HPDE6-E6E7 (cell line): Measurements from ENCODE around the gene MEF2A.
A peak's percentile ranks its signal among the peaks of the same experiment; 100 is the strongest.
"Not testable (repeated sequence)": the region's sequence is repeated elsewhere in the genome, so short reads cannot be mapped to it uniquely, and the experiment has no call there.

Experiments
- DNase-seq: peaks from one replicate; pipeline ENCODE4 v3.0.0; 2011; ENCODE audit warnings: missing footprints; ENCODE audit errors: extremely low spot score

The MEF2A gene

DNA sequence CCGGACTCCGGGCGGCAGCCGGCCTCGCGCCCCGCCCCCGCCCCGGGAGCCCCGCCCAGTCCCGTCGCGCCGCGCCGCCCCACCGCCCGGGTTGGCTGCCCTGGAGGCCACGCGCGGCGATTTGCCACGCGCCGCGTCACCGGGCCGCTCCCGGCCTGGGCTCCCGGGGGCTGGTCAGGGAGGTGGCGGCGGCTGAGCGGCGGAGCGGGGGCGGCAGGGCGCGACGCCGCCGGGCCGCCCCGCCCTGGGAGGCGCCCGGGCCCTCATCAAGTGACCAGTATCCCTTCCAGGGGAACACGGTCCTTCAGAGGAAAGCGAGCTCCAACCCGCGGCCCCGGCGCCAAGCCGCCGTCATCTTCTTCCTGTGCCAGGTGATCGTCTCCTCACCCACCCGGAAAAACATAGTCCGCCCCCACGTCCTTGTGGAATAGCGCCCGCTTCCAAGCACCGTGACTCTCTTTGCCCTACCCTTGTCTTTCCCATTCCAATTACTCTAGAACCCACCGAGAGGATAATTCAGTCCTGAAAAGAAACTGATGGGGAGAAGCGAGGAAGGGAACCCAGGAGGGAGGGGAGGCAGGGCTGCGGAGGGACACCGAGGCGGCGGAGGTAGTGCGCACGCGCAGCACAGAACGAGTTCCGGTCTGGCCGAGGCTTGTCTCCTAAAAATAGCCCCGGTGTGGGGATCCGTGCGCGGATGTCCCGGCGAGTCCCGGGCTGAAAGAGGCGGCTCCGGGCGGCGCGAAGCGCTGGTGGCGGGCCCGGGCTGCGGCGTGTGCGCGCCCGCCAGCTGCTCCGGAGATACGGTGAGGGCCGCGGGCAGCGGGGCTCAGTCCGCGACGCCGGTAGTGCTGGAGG, at the start of gene MEF2A:
MEF2A (plus strand) TSS at position 686 of the 858 bp plus-strand sequence. CDS start 67,136 bp downstream, outside the sequence.
- peak; percentile 94 for DNase-seq

DNA sequence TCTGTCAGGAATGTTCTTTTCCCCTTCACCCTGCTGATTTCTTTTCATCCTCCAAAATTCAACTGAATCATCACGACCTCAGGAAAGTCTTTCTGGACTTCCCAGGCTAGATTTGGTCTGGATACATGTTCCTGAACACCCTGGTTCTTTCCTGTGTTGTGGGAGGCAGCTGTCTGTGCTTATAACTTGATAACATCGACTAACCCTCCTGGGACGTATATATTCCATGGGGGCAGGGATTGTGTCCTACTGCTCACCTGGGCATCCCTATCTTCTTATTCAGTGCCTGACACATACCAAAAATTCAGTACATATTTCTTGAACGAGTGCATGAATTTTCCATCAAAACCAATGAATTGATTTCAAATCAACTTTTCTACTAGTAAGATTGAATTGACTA, 47.6 kb upstream of the MEF2A start:
- no peak for DNase-seq

- DNase-seq, result not testable (repeated sequence)
Observed at GRCh38 chr15:99519366-99519765, 46.4 kb upstream of the MEF2A start.

DNA sequence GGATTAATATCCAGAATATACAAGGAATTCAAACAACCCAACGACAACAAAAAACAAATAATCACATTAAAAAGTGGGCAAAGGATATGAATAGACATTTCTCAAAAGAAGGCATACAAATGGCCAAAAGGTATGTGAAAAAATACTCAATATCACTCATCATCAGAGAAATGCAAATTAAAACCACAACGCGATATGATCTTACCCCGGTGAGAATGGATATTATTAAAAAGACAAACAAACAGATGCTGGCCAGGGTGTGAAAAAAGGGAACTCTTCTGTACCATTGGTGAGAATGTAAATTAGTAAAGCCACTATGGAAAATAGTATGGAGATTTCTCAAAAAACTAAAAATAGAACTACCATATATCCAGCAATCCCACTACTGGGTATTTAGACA, 43.5 kb upstream of the MEF2A start:
- DNase-seq, result no peak

- no peak for DNase-seq
Observed at GRCh38 chr15:99526176-99526575, 39.6 kb upstream of the MEF2A start.

- no peak for DNase-seq
Observed at GRCh38 chr15:99526671-99527070, 39.1 kb upstream of the MEF2A start.

- no peak for DNase-seq
Observed at GRCh38 chr15:99536422-99537040, 29.3 kb upstream of the MEF2A start.

- DNase-seq, result no peak
Observed at GRCh38 chr15:99537344-99537743, 28.4 kb upstream of the MEF2A start.

GRCh38 chr15:99538261-99538660, 27.5 kb upstream of the MEF2A start:
- no peak for DNase-seq

DNA sequence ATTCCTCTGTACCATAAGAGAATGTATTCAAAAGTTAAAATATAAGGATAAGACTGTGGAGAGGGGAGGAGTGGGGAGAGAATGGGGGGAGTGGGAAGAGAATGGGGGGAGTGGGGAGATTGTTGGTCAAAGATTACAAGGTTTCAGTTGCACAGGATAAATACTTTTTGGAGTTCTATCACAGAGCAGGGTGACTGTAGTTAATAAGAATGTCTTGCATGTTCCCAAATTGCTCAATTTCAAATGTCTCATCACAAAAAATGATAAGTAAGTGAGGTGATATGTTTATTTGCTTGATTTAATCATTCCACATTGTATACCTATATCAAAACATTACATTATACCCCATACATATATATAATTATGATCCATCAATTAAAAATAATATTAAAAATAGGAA, 23.0 kb upstream of the MEF2A start:
- no peak for DNase-seq

GRCh38 chr15:99545605-99546004, 20.2 kb upstream of the MEF2A start:
- DNase-seq, result no peak

DNA sequence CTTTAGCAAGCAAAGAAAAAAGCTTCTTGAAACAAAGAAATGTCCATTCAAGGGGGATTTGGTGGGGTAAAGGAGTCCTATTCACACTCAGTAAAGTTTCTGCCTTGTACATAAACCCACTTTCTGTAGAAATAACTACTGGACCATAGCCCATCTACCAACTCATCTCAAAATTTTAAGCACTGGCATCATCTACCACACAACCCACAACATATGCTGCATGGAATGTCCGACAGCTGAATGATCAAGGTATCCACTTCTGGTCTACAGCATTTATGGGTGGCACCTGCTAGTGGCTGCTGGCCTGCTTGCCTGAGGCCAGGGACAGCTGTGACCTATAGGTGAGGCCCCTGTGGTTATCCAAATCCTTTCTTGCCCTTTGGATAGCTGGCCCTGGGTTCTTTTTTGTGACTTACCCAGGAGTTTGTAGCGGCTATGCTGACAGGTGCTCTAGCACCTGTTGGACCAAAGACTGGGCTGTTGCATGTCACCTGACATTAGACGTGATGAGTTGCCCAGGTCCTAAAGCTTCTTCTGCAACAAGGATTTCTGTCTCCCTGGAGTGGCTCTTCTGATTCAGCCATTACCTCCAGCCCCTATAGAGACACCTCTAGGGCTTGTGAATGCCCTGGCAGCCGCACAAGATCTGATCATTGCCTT, 19.2 kb upstream of the MEF2A start:
- no peak for DNase-seq

DNA sequence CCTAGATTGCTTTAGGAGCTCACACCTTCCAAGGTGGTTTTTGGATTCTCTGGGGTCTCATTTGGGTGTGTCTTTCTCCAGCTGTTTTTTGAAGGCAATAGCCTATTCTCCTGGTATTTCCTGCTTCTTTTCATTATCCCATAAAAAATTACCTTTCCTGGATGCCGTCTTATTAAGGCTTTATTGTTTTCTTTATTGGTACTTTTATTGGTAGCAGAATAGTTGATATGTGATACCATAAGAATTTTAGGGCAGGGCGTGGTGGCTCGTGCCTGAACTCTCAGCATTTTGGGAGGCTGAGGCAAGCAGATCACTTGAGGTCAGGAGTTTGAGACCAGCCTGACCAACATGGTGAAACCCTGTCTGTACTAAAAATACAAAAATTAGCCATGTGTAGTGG, 18.3 kb upstream of the MEF2A start:
- no peak for DNase-seq

- no peak for DNase-seq
Observed at GRCh38 chr15:99550077-99550476, 15.7 kb upstream of the MEF2A start.

GRCh38 chr15:99552111-99552510, 13.7 kb upstream of the MEF2A start:
- no peak for DNase-seq

DNA sequence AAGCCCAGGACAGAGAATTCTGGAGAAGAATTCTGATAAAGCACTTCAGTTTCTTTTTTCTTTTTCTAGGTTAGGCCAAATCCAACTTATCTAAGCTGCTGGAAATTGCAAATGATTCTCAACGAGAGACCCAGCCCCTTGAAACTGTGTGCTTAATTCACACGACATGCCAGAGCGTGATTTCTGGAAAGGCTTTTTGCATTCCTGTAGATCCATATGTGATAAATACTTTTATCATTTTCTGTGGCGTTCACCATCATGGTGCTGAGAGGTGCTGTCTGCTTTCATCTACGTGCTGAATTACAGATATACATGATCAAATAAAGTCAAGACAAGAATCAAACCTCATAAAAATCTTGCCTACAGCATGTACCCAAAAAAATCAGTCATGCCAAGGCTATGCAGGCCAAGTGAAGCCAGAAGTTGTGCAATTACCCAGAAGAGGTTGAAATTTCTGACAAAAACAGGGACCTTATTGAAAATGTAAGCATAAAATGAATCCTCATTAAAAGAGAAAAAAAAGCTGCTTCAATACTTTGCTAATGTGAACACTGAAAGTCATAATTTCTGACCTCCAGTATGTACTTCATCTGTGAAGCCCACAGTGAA, 10.8 kb upstream of the MEF2A start:
- no peak for DNase-seq

- no peak for DNase-seq
Observed at GRCh38 chr15:99556011-99556410, 9.8 kb upstream of the MEF2A start.

DNA sequence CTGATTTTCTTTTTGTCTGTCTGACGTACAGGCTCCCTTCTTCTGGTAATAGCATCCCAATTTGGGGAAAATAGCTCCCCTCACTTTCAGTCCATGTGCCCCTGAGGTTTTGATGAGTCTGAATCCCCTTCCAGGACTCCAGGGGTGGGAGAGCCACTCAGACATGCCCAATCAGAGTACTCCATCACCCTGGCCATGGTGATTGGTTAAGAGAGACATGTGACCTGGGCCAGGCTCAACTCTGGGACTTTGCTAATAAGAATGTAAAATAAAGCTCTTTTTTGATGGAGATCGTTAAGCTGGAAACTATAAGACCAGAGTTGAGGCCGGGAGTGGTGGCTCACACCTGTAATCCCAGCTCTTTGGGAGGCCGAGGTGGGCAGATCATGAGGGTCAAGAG, 9.2 kb upstream of the MEF2A start:
- no peak for DNase-seq

- DNase-seq, result no peak
Observed at GRCh38 chr15:99558084-99558483, 7.7 kb upstream of the MEF2A start.

DNA sequence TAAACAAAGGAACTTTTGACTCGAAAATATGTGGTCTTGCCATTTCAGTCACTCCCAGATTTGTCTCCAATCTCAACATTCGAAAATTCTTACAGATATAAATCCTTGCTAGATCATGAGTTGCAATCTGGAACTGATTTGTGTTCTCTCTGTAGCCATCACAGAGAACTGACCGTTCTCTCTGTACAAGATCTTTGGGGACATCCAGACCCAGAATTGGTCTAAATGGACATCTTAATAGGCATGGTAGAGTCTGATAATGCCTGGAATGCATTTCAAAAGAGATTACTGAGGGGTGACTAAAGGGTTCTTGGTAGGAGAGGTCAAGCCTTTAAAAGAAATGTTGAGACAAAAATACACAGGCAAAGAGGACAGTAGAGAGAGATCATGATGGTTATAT, 7.2 kb upstream of the MEF2A start:
- no peak for DNase-seq

GRCh38 chr15:99561476-99562230, 4.1 kb upstream of the MEF2A start:
- DNase-seq, result no peak

GRCh38 chr15:99562238-99562637, 3.5 kb upstream of the MEF2A start:
- DNase-seq, result no peak
